GM12892 (cell line): ENCODE measurements around the gene ANK3.

Source experiments
- POLR2A ChIP-seq: IDR thresholded peaks from 2 replicates; pipeline ENCODE4 v1.6.1; 2011; ENCODE audit warnings: low read depth, low read length, control low read depth
- POLR2AphosphoS5 ChIP-seq: IDR thresholded peaks from 2 replicates; pipeline ENCODE4 v1.6.1; 2011; ENCODE audit warnings: low read depth, low read length, control low read depth
- TAF1 ChIP-seq: IDR thresholded peaks from 2 replicates; pipeline ENCODE4 v1.6.1; 2011; ENCODE audit warnings: low read depth, mild to moderate bottlenecking, control low read depth, low read length, borderline replicate concordance

- TF ChIP-seq TAF1: no peak
- no peak for TF ChIP-seq POLR2A
- no peak for TF ChIP-seq POLR2AphosphoS5
Measured at GRCh38 chr10:60016794-60017193, 372.9 kb downstream of the ANK3 start.
